Activated naive CD8-positive, alpha-beta T cell treated with anti-CD3 and anti-CD28 coated beads for 36 hours (primary cell): ENCODE data around the gene PRKCZ. TPM values are rescaled to one million over a fixed set of nuclear protein-coding genes. Genes with fewer than 3 reads are reported as not detected.

Experiments
- DNase-seq: peaks from one replicate; pipeline ENCODE4 v3.0.0; 2021
- H3K27ac Mint-ChIP-seq: one replicate; pipeline ENCODE4 v1.8.0; 2022; ENCODE audit warnings: mild to moderate bottlenecking, moderate library complexity, mixed read lengths
- H3K27me3 Mint-ChIP-seq: one replicate; pipeline ENCODE4 v1.8.0; 2022; ENCODE audit warnings: mild to moderate bottlenecking, mixed read lengths
- H3K36me3 Mint-ChIP-seq: one replicate; pipeline ENCODE4 v1.8.0; 2021; ENCODE audit warnings: mild to moderate bottlenecking, mixed read lengths
- H3K4me1 Mint-ChIP-seq: one replicate; pipeline ENCODE4 v1.8.0; 2021; ENCODE audit warnings: mixed read lengths
- H3K4me3 Mint-ChIP-seq: one replicate; pipeline ENCODE4 v1.8.0; 2022; ENCODE audit warnings: mild to moderate bottlenecking, moderate library complexity, mixed read lengths
- H3K9me3 Mint-ChIP-seq: one replicate; pipeline ENCODE4 v1.8.0; 2022; ENCODE audit warnings: mixed read lengths
- total RNA-seq, 2 experiments: library from RNA; stranded (reverse); gene quantifications; one replicate each; pipeline ENCODE4 v1.2.3, GENCODE V29; 2021

PRKCZ gene
- total RNA-seq, 2 experiments from 2014 or later: 11.1 to 13.0 TPM

DNA sequence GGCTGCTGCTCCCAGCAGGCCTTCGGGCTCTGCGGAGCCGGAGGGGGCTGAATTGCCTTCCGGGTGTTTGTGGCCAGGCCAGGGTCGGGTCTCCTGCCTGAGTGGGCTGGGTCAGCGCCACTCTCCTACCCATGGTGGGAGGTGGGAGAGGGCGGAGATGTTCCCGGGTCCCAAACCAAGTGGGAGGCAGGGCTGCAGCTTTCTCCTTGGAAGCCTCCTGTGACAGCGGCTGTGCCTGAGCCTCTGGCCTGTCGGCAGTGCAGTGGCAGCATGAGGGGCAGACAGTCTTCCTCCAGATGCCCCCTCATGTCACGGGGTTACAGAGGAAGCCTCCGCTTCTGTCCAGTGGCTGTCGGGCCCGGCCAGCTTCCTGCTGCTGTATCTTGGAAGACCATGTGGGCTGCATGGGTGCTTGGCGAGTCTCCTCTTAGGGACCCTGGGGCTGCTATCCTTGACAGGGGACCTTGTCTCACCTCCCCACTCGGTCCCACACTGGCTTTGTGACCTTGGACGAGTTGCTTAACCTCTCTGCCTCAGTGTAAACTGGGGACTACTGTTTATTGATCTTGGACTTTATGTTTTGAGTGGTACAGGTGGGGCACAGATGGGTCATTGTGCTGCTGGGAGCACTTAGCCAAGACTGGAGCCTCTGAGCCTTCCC, 182.2 kb downstream of the PRKCZ start:
- DNase-seq: no peak
- no peaks in the 10 kb centered on the region for H3K27me3 Mint-ChIP-seq
- H3K36me3 Mint-ChIP-seq: peaks cover 30% of the 10 kb centered on the region
- H3K9me3 Mint-ChIP-seq: no peaks in the 10 kb centered on the region
- H3K27ac Mint-ChIP-seq: peak overlapping the region; percentile 94
- peak overlapping the region; percentile 97 for H3K4me3 Mint-ChIP-seq
- peaks cover 57% of the 10 kb centered on the region for H3K4me1 Mint-ChIP-seq

DNA sequence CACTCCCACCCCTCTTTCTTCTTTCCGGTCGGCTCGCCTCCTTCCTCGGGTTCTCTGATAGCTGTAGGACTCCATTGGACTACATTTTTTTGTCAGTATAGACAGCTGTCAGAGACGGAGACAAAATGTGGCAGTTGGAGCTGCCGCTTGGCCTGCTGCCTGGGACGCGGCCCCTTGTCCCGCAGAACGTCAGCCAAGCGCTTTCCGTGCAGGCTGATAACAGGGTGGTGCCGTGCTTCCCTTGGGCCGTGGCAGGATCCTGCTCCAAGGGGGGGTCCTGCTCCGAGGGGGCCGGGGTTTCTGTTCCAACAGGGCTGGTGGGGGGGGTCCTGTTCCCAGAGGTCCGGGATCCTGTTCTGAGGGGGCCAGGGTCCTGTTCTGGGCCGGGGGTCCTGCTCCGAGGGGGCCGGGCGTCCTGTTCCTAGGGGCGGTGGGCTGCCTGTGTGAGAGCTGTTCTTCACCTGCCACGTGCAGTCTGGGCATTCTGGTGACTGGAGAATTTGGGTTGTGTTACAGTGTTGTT, 182.8 kb downstream of the PRKCZ start:
- DNase-seq: no peak
- H3K4me1 Mint-ChIP-seq: peaks cover 60% of the 10 kb centered on the region
- no peaks in the 10 kb centered on the region for H3K9me3 Mint-ChIP-seq
- H3K36me3 Mint-ChIP-seq: peaks cover 30% of the 10 kb centered on the region
- H3K27ac Mint-ChIP-seq: peak overlapping the region; percentile 94
- peak overlapping the region; percentile 97 for H3K4me3 Mint-ChIP-seq
- H3K27me3 Mint-ChIP-seq: no peaks in the 10 kb centered on the region

DNA sequence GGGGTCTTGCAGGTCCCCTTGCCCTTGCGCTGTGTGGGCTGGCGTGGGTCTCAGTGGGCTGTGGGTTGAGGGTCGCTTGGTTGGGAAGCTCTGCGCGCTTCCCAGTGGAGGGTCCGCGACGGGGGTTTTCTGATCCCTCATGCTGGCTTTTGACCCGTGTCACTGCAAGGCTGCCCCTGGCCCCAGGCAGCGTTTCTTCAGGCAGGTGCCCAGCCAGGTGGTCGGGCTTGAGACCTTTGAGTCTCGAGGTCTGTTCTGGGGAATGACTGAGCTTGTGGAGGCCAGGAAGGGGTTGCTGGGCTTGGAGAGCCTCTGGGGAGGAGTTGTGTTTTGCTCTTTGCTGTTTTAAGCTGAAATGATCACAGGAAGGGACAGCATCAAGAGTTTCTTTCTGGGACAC, 183.3 kb downstream of the PRKCZ start:
- Mint-ChIP-seq H3K4me3 (peak overlapping the region; percentile 72), H3K27ac (peak overlapping the region; percentile 86)
- DNase-seq: no peak

DNA sequence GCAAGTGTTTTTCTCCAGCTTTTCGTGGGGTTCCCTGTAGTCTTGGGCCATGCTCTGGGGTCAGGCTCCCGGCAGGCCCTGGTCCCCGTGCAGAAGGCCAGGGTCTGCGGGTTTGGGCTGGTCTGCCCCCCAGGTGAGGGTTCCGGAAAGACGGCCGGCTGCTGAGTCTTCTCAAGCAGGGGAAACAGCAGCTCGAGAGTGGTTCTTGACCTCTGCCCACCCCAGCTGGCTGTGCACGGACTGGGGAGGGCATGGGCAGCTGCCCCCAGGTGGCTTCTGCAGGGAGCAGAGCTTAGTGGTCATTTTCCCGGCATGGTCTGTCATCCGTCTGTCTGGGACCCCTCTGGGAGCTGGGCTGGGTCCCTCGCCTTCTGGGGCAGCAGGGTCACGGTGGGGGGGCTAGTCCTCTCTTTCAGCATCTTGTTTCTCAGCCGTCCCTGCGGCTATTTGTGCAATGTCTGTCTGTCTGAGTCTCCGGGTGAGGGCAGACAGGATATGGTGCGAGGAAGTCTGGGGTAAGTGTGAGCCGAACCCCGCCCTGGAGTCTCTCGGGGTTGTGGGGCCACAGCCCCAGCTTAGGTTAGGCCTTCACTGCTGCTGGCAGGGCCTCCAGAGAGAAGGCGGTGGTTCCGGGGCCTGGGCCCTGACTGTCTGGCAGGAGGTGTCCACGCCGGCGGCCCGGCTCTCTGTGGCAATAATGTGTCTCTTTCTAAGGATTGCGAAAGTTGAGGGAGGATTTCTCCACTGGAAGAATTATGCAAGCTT, 184.0 kb downstream of the PRKCZ start:
- DNase-seq: peak; percentile 70
- H3K27ac Mint-ChIP-seq: peak overlapping the region; percentile 86
- peaks cover 27% of the 10 kb centered on the region for H3K36me3 Mint-ChIP-seq
- no peaks in the 10 kb centered on the region for H3K27me3 Mint-ChIP-seq
- H3K4me3 Mint-ChIP-seq: peak overlapping the region; percentile 72
- H3K9me3 Mint-ChIP-seq: no peaks in the 10 kb centered on the region
- peaks cover 64% of the 10 kb centered on the region for H3K4me1 Mint-ChIP-seq

More for the DNA sequence above, 183.3 kb downstream of the PRKCZ start:
- no peaks in the 10 kb centered on the region for H3K27me3 Mint-ChIP-seq
- peaks cover 60% of the 10 kb centered on the region for H3K4me1 Mint-ChIP-seq
- H3K9me3 Mint-ChIP-seq: no peaks in the 10 kb centered on the region
- peaks cover 30% of the 10 kb centered on the region for H3K36me3 Mint-ChIP-seq

DNA sequence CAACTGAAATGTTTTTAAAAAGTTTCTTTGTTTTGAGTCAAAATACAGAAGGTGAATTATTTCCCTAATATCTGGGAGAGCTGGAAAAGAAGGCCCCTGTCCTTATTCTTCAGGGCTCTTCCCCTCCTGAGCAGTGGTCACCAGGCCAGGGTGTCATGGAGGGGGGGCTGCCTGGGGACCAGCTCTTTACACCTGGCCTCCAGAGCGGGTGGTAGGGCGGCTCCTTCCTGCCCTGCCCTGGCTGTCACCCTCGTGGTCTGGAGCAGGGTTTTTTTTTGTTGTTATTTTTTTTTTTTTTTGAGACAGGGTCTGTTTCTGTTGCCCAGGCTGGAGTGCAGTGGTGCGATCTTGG, 184.5 kb downstream of the PRKCZ start:
- Mint-ChIP-seq H3K9me3 (no peaks in the 10 kb centered on the region), H3K4me1 (peaks cover 70% of the 10 kb centered on the region)
- DNase-seq: no peak

More for the DNA sequence above, 184.5 kb downstream of the PRKCZ start:
- peaks cover 27% of the 10 kb centered on the region for H3K36me3 Mint-ChIP-seq
- H3K27me3 Mint-ChIP-seq: no peaks in the 10 kb centered on the region
- peak overlapping the region; percentile 86 for H3K27ac Mint-ChIP-seq
- H3K4me3 Mint-ChIP-seq: peak overlapping the region; percentile 72

Other genes starting within 250 kb of the PRKCZ start
- 100 to 1,000 TPM; 360 to 394 TPM for gene GNB1, start 159.3 kb upstream of the PRKCZ start, total RNA-seq
- under 1 TPM; 0.87 to 0.98 TPM for gene CALML6, start 135.2 kb upstream of the PRKCZ start, total RNA-seq
- gene TMEM52, start 131.1 kb upstream of the PRKCZ start, total RNA-seq: 1 to 10 TPM; 2.4 to 2.7 TPM
- under 1 TPM; 0.31 to 0.46 TPM for gene CFAP74, start 46.6 kb upstream of the PRKCZ start, total RNA-seq
- gene GABRD, start 31.1 kb upstream of the PRKCZ start, total RNA-seq: not detected
- 10 to 100 TPM; 69.3 to 71.4 TPM for gene FAAP20, start 144.4 kb downstream of the PRKCZ start, total RNA-seq
- gene SKI, start 177.9 kb downstream of the PRKCZ start, total RNA-seq: 10 to 100 TPM; 25.4 to 27.3 TPM